Fibroblast of the aortic adventitia (primary cell): Measurements from ENCODE around the gene SCYL1. TPM values are rescaled to one million over a fixed set of nuclear protein-coding genes. Genes with fewer than 3 reads are reported as not detected.

Experiments
- DNase-seq: peaks from one replicate; pipeline ENCODE4 v3.0.0-alpha.2; 2010; ENCODE audit warnings: low read depth
- H3K4me3 ChIP-seq: 2 replicates; pipeline ENCODE4 v1.5.1; 2011; ENCODE audit warnings: low read depth, mild to moderate bottlenecking, control low read depth, low read length, moderate library complexity
- CTCF ChIP-seq: IDR thresholded peaks from 2 replicates; pipeline ENCODE4 v1.5.1; 2011; ENCODE audit warnings: mild to moderate bottlenecking, low read length, control low read depth, inconsistent platforms; ENCODE audit not compliant: insufficient read depth
- total RNA-seq: library from RNA; depleted of rRNA; stranded (reverse); fragments of >200 nt; gene quantifications from 2 replicates; pipeline ENCODE4 v1.2.3, GENCODE V29; 2012; ENCODE audit warnings: low replicate concordance

SCYL1 gene
- total RNA-seq, 1 donor: 76.8 TPM

- no peak overlapping the region for H3K4me3 ChIP-seq
- TF ChIP-seq CTCF: no peak
- no peak for DNase-seq
Observed at GRCh38 chr11:65579291-65579690, 54.4 kb downstream of the SCYL1 start.

GRCh38 chr11:65580031-65580692 is 55.3 kb downstream of the SCYL1 start:
- DNase-seq: no peak
- H3K4me3 ChIP-seq: no peak overlapping the region
- no peak for TF ChIP-seq CTCF

- TF ChIP-seq CTCF: no peak
- DNase-seq: no peak
Observed at GRCh38 chr11:65580756-65581155, 55.9 kb downstream of the SCYL1 start.

GRCh38 chr11:65581928-65582327 is 57.0 kb downstream of the SCYL1 start:
- no peak for DNase-seq
- H3K4me3 ChIP-seq: no peak overlapping the region
- TF ChIP-seq CTCF: no peak

More at GRCh38 chr11:65580756-65581155, 55.9 kb downstream of the SCYL1 start:
- no peak overlapping the region for H3K4me3 ChIP-seq

- no peak for TF ChIP-seq CTCF
- H3K4me3 ChIP-seq: no peak overlapping the region
- no peak for DNase-seq
Observed at GRCh38 chr11:65583589-65583988, 58.7 kb downstream of the SCYL1 start.

- TF ChIP-seq CTCF: no peak
- no peak overlapping the region for H3K4me3 ChIP-seq
- no peak for DNase-seq
Observed at GRCh38 chr11:65584106-65584505, 59.2 kb downstream of the SCYL1 start.

- DNase-seq: no peak
Observed at GRCh38 chr11:65584723-65585171, 59.9 kb downstream of the SCYL1 start.

More at GRCh38 chr11:65584723-65585171, 59.9 kb downstream of the SCYL1 start:
- no peak overlapping the region for H3K4me3 ChIP-seq
- no peak for TF ChIP-seq CTCF
